Fibroblast of lung (primary cell): Measurements from ENCODE around the gene CUL3. TPM values are rescaled to one million over a fixed set of nuclear protein-coding genes. Genes with fewer than 3 reads are reported as not detected.
"Not testable (repeated sequence)": the region's sequence is repeated elsewhere in the genome, so short reads cannot be mapped to it uniquely, and the experiment has no call there.

Experiments
- DNase-seq, 2 donors: peaks; one replicate each; pipeline versions ENCODE4 v3.0.0 to v3.0.0-alpha.2; 2010; ENCODE audit warnings: low read depth in 2 of 2
- H2AFZ ChIP-seq: 2 replicates; pipeline ENCODE4 v1.5.1; 2012; ENCODE audit warnings: low read length, control low read depth, inconsistent platforms
- H3K27ac ChIP-seq: 2 replicates; pipeline ENCODE4 v1.5.1; 2011; ENCODE audit warnings: low read length, control low read depth; ENCODE audit not compliant: insufficient read depth
- H3K27me3 ChIP-seq: 2 replicates; pipeline ENCODE4 v1.5.1; 2011; ENCODE audit warnings: mild to moderate bottlenecking, low read length; ENCODE audit not compliant: control insufficient read depth, insufficient read depth
- H3K36me3 ChIP-seq: 2 replicates; pipeline ENCODE4 v1.5.1; 2011; ENCODE audit warnings: low read length; ENCODE audit not compliant: control insufficient read depth, insufficient read depth
- H3K4me1 ChIP-seq: 2 replicates; pipeline ENCODE4 v1.5.1; 2011; ENCODE audit warnings: low read length; ENCODE audit not compliant: control insufficient read depth, insufficient read depth; ENCODE audit errors: extremely low read depth
- H3K4me2 ChIP-seq: 2 replicates; pipeline ENCODE4 v1.5.1; 2011; ENCODE audit warnings: low read length, control low read depth; ENCODE audit not compliant: insufficient read depth; ENCODE audit errors: extremely low read depth
- H3K4me3 ChIP-seq, 4 experiments: fragments of 200-600 bp in 1 of 4; sonication (generic) in 1 of 4; replicated peaks in 1 of 4; 2 replicates each; pipeline ENCODE4 v1.5.1; 2011 to 2016; ENCODE audit warnings: low read length in 4 of 4, low read depth in 3 of 4, mild to moderate bottlenecking in 3 of 4, control low read depth in 2 of 4, inconsistent platforms in 1 of 4, mixed read lengths in 1 of 4; ENCODE audit not compliant: insufficient read depth in 1 of 4; ENCODE audit errors: control extremely low read depth in 1 of 4
- H3K79me2 ChIP-seq: 2 replicates; pipeline ENCODE4 v1.5.1; 2012; ENCODE audit warnings: mild to moderate bottlenecking, low read length, inconsistent platforms; ENCODE audit not compliant: control insufficient read depth, insufficient read depth
- H3K9ac ChIP-seq: 2 replicates; pipeline ENCODE4 v1.5.1; 2011; ENCODE audit warnings: mild to moderate bottlenecking, low read length, control low read depth; ENCODE audit not compliant: insufficient read depth
- H3K9me3 ChIP-seq: 2 replicates; pipeline ENCODE4 v1.5.1; 2012; ENCODE audit warnings: low read depth, low read length; ENCODE audit not compliant: control insufficient read depth, insufficient read depth
- H4K20me1 ChIP-seq: 2 replicates; pipeline ENCODE4 v1.5.1; 2011; ENCODE audit warnings: low read length; ENCODE audit not compliant: control insufficient read depth, insufficient read depth; ENCODE audit errors: extremely low read depth
- CTCF ChIP-seq, 2 donors: IDR thresholded peaks in 1 of 2; conservative IDR thresholded peaks in 1 of 2; 1 replicate in 1 of 2; 2 replicates in 1 of 2; pipeline ENCODE4 v1.5.1; 2011 to 2012; ENCODE audit warnings: low read length in 2 of 2, control low read depth in 1 of 2, inconsistent platforms in 1 of 2, low read depth in 1 of 2, mild to moderate bottlenecking in 1 of 2
- EZH2 ChIP-seq: IDR thresholded peaks from 2 replicates; pipeline ENCODE4 v1.5.1; 2012; ENCODE audit warnings: low read length, control low read depth, mild to moderate bottlenecking; ENCODE audit errors: missing control alignments
- polyA plus RNA-seq, 2 donors: library from polyadenylated mRNA; depleted of rRNA in 1 of 2; stranded (reverse) in 1 of 2; unstranded in 1 of 2; fragments of >200 nt; gene quantifications; 2 replicates each; pipeline ENCODE4 v1.2.1, GENCODE V29; 2011 to 2012; ENCODE audit warnings: missing spikeins in 1 of 2
- total RNA-seq: library from RNA; depleted of rRNA; stranded (reverse); fragments of >200 nt; gene quantifications from 2 replicates; pipeline ENCODE4 v1.2.1, GENCODE V29; 2014

Gene CUL3
- total and polyA plus RNA-seq, 2 donors (not counting 1 experiment from before 2014, with no cell fraction given): 65.3 to 69.7 TPM

GRCh38 chr2:224611938-224612337 is 26.8 kb upstream of the CUL3 start:
- H3K4me3 ChIP-seq: no peak overlapping the region

DNA sequence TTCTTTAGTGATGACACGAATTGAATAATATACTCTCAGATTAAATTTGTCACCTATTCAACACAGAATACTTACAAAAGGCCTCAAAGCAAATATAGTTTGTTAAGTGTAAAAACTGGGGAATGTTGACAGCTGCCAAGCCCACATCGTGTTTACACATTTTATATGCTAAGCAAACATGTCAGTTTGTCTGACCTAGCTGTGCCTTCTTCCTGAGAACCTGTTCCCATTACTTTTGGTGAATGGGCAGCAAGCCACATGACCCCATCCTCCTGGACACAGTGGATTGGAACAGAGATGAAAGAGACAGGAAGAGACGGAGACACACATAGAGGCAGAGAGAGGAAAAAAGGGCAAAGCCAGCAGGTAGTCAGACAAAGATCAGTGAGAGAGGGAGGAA is 22.9 kb upstream of the CUL3 start:
- Histone ChIP-seq H3K36me3 (no peaks in the 10 kb centered on the region), H3K9me3 (no peaks in the 10 kb centered on the region), H3K9ac (no peak overlapping the region), H3K4me3 (no peak overlapping the region), H3K79me2 (no peaks in the 10 kb centered on the region), H3K4me1 (no peaks in the 10 kb centered on the region), H3K27ac (no peak overlapping the region), H2AFZ (no peak overlapping the region), H4K20me1 (no peaks in the 10 kb centered on the region), H3K4me2 (no peak overlapping the region), H3K27me3 (no peaks in the 10 kb centered on the region)
- DNase-seq: no peak
- TF ChIP-seq CTCF (conservative IDR thresholded peaks at IDR 0.05 in 1 of 2, IDR thresholded peaks at IDR 0.05 in 1 of 2; ENCODE audit: low read depth in 1 of 2, low read length in 2 of 2): no peak
- no peak for TF ChIP-seq EZH2

More at GRCh38 chr2:224611938-224612337, 26.8 kb upstream of the CUL3 start:
- TF ChIP-seq CTCF (conservative IDR thresholded peaks at IDR 0.05 in 1 of 2, IDR thresholded peaks at IDR 0.05 in 1 of 2; ENCODE audit: low read depth in 1 of 2, low read length in 2 of 2) (no peak), EZH2 (no peak)
- no peaks in the 10 kb centered on the region for H3K36me3 ChIP-seq
- no peak overlapping the region for H3K27ac ChIP-seq
- no peaks in the 10 kb centered on the region for H4K20me1 ChIP-seq
- H3K9ac ChIP-seq: no peak overlapping the region
- DNase-seq: no peak
- no peaks in the 10 kb centered on the region for H3K79me2 ChIP-seq
- no peaks in the 10 kb centered on the region for H3K27me3 ChIP-seq
- H3K9me3 ChIP-seq: no peaks in the 10 kb centered on the region
- no peak overlapping the region for H3K4me2 ChIP-seq
- no peak overlapping the region for H2AFZ ChIP-seq
- H3K4me1 ChIP-seq: no peaks in the 10 kb centered on the region

DNA sequence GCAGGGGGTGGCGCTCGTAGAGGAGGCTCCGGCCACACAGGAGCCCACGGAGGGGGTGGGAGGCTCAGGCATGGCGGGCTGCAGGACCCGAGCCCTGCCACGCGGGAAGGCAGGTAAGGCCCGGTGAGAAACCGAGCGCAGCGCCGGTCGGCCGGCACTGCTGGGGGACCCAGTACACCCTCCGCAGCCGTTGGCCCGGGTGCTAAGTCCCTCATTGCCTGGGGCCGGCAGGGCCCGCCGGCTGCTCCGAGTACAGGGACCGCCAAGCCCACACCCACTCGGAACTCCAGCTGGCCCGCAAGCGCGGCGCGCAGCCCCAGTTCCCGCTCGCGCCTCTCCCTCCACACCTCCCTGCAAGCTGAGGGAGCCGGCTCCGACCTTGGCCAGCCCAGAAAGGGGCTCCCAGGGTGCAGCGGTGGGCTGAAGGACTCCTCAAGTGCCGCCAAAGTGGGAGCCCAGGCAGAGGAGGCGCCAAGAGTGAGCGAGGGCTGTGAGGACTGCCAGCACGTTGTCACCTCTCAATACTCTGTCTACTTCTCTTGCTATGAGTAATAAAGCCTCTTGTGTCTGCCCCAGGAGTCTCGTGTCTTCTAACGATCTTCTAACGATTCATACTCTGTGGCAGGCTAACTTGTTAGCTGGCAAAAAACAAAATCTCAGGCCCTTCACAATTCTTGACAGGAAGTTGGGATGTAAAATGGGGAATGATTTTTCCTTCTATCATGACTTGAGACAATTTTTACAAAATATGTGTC is 18.8 kb upstream of the CUL3 start:
- not testable (repeated sequence) for H3K27me3 ChIP-seq, H2AFZ ChIP-seq, H3K36me3 ChIP-seq, H3K4me1 ChIP-seq, H3K9ac ChIP-seq, H3K4me2 ChIP-seq, H3K79me2 ChIP-seq, H3K27ac ChIP-seq, H3K4me3 ChIP-seq, H4K20me1 ChIP-seq, H3K9me3 ChIP-seq, DNase-seq

DNA sequence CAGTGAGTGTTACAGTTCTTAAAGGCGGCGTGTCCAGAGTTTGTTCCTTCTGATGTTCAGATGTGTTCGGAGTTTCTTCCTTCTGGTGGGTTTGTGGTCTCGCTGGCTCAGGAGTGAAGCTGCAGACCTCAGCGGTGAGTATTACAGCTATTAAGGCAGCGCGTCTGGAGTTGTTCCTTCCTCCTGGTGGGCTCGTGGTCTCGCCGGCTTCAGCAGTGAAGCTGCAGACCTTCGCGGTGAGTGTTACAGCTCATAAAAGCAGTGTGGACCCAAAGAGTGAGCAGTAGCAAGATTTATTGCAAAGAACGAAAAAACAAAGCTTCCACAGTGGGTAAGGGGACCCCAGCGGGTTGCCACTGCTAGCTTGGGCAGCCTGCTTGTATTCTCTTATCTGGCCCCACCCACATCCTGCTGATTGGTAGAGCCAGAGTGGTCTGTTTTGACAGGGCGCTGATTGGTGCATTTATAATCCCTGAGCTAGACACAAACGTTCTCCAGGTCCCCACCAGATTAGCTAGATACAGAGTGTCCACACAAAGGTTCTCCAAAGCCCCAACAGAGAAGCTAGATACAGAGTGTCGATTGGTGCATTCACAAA is 17.7 kb upstream of the CUL3 start:
- not testable (repeated sequence) for H3K4me2 ChIP-seq, H3K4me3 ChIP-seq, H3K36me3 ChIP-seq, H3K4me1 ChIP-seq, H3K27ac ChIP-seq, H3K9ac ChIP-seq, H2AFZ ChIP-seq, H3K79me2 ChIP-seq, H3K9me3 ChIP-seq, H4K20me1 ChIP-seq, H3K27me3 ChIP-seq, DNase-seq
